Natural killer cell treated with Interleukin-12 subunit alpha and Interleukin-12 subunit beta and Interleukin-15 and Interleukin-18, amount 100 ng/mL, for 72 hours (primary cell): Measurements from ENCODE around the gene C6orf47. TPM values are rescaled to one million over a fixed set of nuclear protein-coding genes. Genes with fewer than 3 reads are reported as not detected.

Experiments
- ATAC-seq, 2 donors: fragments of 150-1000 bp; cut with Tn5 transposase in 1 of 2; sonication (Bioruptor Pico), chemical (Tn5 transposase) in 1 of 2; 2 replicates each; pipeline ENCODE4 v1.10.0; 2021
- DNase-seq: peaks from one replicate; pipeline ENCODE4 v3.0.0; 2022; ENCODE audit warnings: low spot score
- H3K27ac Mint-ChIP-seq, 2 donors: 1 replicate in 1 of 2; 2 replicates in 1 of 2; pipeline ENCODE4 v1.8.0; 2022; ENCODE audit warnings: mixed read lengths in 2 of 2, mild to moderate bottlenecking in 1 of 2, moderate library complexity in 1 of 2
- H3K27me3 Mint-ChIP-seq, 2 donors: 1 replicate in 1 of 2; 2 replicates in 1 of 2; pipeline ENCODE4 v1.8.0; 2022; ENCODE audit warnings: mixed read lengths in 2 of 2
- H3K36me3 Mint-ChIP-seq: one replicate; pipeline ENCODE4 v1.8.0; 2022; ENCODE audit warnings: mixed read lengths
- H3K4me1 Mint-ChIP-seq, 2 donors: 1 replicate in 1 of 2; 2 replicates in 1 of 2; pipeline ENCODE4 v1.8.0; 2022; ENCODE audit warnings: low read depth in 2 of 2, mixed read lengths in 2 of 2, mild to moderate bottlenecking in 1 of 2
- H3K4me3 Mint-ChIP-seq: one replicate; pipeline ENCODE4 v1.8.0; 2022; ENCODE audit warnings: mixed read lengths
- H3K9me3 Mint-ChIP-seq: 2 replicates; pipeline ENCODE4 v1.8.0; 2022; ENCODE audit warnings: mixed read lengths
- total RNA-seq, 2 donors: library from RNA; stranded (reverse); gene quantifications; one replicate each; pipeline ENCODE4 v1.2.3, GENCODE V29; 2022

Gene C6orf47
- total RNA-seq, 2 donors from 2014 or later: 26.9 to 34.0 TPM

DNA sequence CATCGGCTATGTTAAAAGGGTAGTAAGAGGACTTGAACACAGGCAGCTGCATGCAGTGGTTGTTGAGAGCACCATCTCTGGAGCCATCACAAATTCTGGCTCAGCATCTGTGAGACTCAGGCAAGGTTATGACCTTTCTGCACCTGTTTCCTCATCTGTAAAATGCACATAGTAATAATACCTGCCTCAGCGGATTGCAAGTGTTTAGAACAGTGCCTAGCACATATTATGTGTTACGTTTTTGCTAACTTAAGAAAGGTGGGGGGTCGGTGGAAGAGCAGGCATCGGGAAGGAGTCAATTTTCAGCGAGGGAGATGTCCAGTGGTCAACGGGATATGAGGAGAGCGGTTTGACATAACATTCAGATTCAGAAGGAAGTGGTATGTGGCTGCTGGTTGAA is 17.4 kb upstream of the C6orf47 start:
- Mint-ChIP-seq H3K36me3 (no peaks in the 10 kb centered on the region), H3K9me3 (no peaks in the 10 kb centered on the region), H3K4me1 (peaks cover 25 to 26% of the 10 kb centered on the region in 2 donors), H3K4me3 (no peak overlapping the region), H3K27ac (no peak overlapping the region), H3K27me3 (no peaks in the 10 kb centered on the region)
- ATAC-seq: no peak
- DNase-seq: no peak

DNA sequence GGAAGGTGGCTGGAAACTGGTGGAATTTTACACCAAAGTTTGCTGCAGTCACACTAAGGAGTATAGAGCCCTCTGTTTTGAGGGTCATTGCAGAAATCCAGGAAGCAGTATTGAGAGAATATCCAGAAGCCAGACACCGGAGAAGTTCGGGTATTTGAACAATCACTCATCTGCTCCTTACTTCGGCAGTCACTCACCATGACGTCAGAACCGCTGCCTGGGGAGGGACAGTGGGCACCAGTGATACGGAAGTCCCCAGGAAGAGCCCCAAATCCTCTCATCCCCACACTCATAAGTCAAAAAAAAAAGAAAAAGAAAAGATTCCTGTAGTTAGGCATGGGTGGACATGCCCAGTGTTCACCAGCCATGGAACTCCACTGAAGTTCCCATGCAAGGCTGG is 16.3 kb upstream of the C6orf47 start:
- Mint-ChIP-seq H3K36me3 (peaks cover 5% of the 10 kb centered on the region), H3K27ac (no peak overlapping the region), H3K4me3 (no peak overlapping the region)

DNA sequence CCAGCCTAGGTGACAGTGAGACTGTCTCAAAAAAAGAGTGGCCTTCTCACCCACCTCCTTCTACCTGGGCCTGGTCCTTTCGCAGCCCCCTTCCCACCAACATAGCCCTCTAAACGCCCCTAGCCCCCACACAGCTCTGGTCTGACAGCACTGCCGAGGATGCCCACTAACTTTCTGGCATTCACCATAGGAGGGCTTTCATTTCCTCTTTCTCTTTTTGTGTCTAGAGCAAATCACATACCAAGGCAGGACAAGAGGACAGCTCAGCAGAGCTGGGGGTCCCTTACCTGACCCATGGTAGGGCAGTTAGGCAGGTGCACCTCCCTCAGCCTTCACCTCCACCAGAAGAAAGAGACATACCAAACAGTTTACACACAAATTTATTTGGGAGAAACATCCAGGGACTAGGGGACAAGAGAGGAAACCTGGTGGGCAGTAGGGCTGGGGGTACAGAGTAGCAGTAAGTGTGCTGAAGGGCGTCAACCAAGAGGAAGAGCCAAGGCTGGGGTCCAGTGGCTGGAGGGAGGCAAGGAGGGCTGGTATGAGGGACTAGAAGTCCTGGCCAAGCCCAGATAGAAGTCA is 15.8 kb upstream of the C6orf47 start:
- no peak for ATAC-seq
- no peaks in the 10 kb centered on the region for H3K9me3 Mint-ChIP-seq
- peaks cover 5% of the 10 kb centered on the region for H3K36me3 Mint-ChIP-seq
- no peak for DNase-seq
- H3K27me3 Mint-ChIP-seq: no peaks in the 10 kb centered on the region
- H3K27ac Mint-ChIP-seq: no peak overlapping the region
- H3K4me1 Mint-ChIP-seq: peaks cover 23% of the 10 kb centered on the region in 2 donors
- H3K4me3 Mint-ChIP-seq: no peak overlapping the region

More for the DNA sequence above, 16.3 kb upstream of the C6orf47 start:
- peaks cover 25 to 26% of the 10 kb centered on the region in 2 donors for H3K4me1 Mint-ChIP-seq
- DNase-seq (no peak), ATAC-seq (no peak)
- no peaks in the 10 kb centered on the region for H3K27me3 Mint-ChIP-seq
- no peaks in the 10 kb centered on the region for H3K9me3 Mint-ChIP-seq

DNA sequence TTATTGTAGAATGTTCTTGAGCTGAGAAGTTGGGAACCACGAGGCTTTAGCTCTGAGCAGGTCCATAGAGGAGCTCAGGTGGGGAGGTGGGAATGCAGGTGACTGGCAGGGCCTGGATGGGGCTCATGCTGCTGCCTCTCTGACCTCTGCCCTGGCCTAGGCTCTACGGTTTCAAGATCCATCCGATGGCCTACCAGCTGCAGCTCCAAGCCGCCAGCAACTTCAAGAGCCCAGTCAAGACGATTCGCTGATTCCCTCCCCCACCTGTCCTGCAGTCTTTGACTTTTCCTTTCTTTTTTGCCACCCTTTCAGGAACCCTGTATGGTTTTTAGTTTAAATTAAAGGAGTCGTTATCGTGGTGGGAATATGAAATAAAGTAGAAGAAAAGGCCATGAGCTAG is 9.1 kb upstream of the C6orf47 start, which contains the start of gene LY6G5B:
Gene LY6G5B, plus strand, starts transcription at position 301 of the 400 bp plus-strand sequence. CDS start 975 bp downstream, outside the sequence.
- peak within 1 kb of the TSS in 1 of 2 donors; percentile 21 for H3K27ac Mint-ChIP-seq
- no peak within 1 kb of the TSS for H3K4me3 Mint-ChIP-seq
- DNase-seq (no peak), ATAC-seq (no peak)
- H3K36me3 Mint-ChIP-seq: peaks cover 21% of the 10 kb centered on the region
- H3K4me1 Mint-ChIP-seq: peaks cover 22 to 26% of the 10 kb centered on the region in 2 donors
- H3K27me3 Mint-ChIP-seq: no peaks in the 10 kb centered on the region
- H3K9me3 Mint-ChIP-seq: no peaks in the 10 kb centered on the region

DNA sequence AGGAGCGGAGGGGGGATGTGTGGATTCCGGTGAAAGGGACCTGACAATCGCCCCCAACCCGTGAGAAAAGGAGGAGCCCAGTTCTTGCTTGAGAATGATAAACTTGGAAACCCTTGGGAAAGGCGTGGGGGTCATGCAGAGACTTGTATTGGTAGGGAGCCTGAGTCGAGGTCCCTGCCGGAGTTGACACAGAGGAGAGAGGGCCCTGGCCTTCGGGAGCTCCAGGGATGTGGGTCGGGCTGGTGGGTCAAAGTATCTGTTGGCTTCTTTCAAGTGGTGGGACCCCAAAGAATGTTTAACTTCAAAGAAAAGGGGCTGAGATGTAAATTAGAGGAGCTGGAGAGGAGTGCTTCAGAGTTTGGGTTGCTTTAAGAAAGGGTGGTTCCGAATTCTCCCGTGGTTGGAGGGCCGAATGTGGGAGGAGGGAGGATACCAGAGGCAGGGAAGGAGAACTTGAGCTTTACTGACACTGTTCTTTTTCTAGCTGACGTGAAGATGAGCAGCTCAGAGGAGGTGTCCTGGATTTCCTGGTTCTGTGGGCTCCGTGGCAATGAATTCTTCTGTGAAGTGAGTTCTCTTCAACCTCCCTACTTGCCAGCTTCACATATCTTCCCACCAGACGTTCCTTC is 5.9 kb upstream of the C6orf47 start:
- H3K4me1 Mint-ChIP-seq: peaks cover 43 to 48% of the 10 kb centered on the region in 2 donors
- ATAC-seq (no peak), DNase-seq (no peak)
- H3K27ac Mint-ChIP-seq: peak overlapping the region; percentile 93 to 99
- peaks cover 30% of the 10 kb centered on the region for H3K36me3 Mint-ChIP-seq
- H3K9me3 Mint-ChIP-seq: no peaks in the 10 kb centered on the region
- H3K27me3 Mint-ChIP-seq: no peaks in the 10 kb centered on the region
- H3K4me3 Mint-ChIP-seq: peak overlapping the region; percentile 97

DNA sequence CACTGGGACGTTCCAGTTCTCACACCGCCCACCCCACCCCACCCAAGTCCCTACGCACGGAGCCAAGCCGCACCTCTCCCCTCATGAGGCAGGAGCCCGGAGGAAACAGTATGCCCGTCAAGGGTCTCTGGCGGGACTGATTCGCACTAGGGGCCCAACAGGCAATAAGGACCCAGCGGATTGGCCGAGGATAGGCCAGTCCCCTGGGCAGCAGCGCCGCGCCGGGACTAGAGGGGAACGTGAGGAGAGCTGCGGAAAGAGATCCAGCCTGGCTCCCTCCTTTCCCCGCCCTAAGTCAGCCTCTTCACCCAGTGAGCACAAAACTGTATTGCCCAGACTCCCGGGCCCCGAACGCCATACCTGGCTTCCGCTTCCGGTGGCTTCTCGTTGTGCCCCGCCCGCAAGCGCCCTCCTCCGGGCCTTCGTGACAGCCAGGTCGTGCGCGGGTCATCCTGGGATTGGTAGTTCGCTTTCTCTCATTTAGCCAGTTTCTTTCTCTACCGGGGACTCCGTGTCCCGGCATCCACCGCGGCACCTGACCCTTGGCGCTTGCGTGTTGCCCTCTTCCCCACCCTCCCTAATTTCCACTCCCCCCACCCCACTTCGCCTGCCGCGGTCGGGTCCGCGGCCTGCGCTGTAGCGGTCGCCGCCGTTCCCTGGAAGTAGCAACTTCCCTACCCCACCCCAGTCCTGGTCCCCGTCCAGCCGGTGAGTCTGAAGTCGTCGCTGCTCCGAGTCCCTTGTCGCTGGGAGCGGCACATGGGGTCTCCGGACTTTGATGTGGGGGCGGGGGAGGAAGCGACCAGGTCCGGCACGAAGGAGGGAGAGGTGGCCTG is 5.1 kb upstream of the C6orf47 start, which contains the start of gene CSNK2B:
Gene CSNK2B, plus strand, starts transcription at position 580 of the 836 bp plus-strand sequence. CDS start 752 bp downstream, outside the sequence.
- ATAC-seq: peak; percentile 93 to 95
- Mint-ChIP-seq H3K4me3 (peak within 1 kb of the TSS; percentile 97), H3K36me3 (peaks cover 30% of the 10 kb centered on the region), H3K27me3 (no peaks in the 10 kb centered on the region), H3K27ac (peak within 1 kb of the TSS; percentile 93 to 99), H3K9me3 (no peaks in the 10 kb centered on the region), H3K4me1 (peaks cover 48 to 49% of the 10 kb centered on the region in 2 donors)
- peak; percentile 99 for DNase-seq

DNA sequence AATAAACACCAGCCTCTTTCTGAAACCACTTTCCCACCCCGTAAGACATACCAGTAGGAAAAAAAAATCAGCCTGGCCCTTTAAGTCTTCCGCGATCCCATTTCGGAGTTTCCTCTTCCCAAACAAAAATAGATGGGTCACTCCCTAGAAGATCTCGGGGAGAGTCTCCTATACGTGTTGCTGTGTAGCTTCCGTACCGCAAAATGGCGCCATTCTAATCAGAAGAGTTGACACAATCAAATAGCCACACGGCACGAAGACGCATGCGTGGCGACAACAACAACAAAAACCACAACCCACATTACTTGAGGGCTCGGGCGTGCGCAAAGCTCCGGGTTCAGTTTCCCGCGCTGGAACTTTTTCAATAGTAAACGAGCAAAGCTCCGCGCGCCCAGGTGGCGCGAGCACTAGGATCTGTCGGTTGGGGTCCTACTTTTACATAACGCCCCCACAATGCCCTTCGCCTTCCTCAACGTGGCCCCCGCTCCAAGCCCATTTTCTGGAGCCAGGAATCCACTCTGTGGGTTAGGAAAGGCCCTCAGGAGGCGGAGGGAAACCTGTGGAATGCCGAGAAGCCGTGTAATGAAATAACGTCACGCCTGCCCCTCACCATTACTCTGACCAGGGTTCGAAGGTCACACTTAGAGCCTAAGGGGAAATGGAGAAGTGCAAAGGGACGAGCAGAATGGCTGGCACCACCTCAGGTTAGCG is 4.4 kb upstream of the C6orf47 start, which contains the start of gene GPANK1:
Gene GPANK1, minus strand, starts transcription at position 208 of the 711 bp plus-strand sequence. CDS start 519 bp downstream, outside the sequence.
- peak; percentile 59 to 69 for ATAC-seq
- Mint-ChIP-seq H3K27me3 (no peaks in the 10 kb centered on the region), H3K9me3 (no peaks in the 10 kb centered on the region), H3K27ac (peak within 1 kb of the TSS; percentile 93 to 99), H3K36me3 (peaks cover 30% of the 10 kb centered on the region), H3K4me1 (peaks cover 52 to 53% of the 10 kb centered on the region in 2 donors), H3K4me3 (peak within 1 kb of the TSS; percentile 97)
- peak; percentile 92 for DNase-seq

DNA sequence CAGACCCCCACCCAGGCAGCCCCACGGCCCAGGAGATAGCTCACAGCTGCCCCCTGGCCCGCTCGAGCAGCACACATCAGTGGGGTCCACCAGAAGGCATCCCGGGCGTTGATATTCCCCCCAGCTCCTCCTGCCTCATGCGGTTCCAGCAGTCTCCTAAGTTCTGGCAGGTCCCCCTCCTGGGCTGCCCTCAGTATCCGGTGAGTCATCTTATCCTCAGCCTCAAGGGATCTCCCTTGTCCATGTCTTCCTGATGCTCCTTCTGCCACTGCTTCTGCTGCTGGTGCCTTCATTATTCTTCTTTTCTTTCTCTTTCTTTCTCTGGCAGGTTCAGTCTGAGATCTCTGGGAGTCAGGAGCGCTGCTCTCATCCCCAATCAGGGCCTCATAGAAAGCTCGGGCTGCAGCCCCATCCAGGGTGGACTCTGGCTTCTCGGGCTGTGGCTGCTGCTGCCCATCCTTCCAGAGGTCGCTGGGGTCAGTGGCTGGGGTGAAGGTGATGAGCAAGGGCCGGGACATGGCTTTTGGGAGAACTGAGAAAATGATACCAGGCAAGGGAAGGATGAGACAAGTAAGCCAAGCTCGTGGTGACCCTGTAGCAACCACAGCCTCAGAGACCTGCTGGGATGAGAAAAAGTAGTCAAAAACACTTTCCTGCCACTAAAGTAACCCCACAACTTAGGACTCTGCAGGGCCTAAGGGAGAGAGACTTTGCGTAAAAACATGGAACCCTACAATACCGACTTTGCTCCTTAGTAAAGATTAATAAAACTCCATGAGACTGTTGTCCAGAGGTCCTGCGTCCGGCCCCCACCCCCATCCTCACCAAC is 3.6 kb upstream of the C6orf47 start:
- ATAC-seq (no peak), DNase-seq (no peak)
- peaks cover 30% of the 10 kb centered on the region for H3K36me3 Mint-ChIP-seq
- no peaks in the 10 kb centered on the region for H3K9me3 Mint-ChIP-seq
- H3K27me3 Mint-ChIP-seq: no peaks in the 10 kb centered on the region
- H3K4me1 Mint-ChIP-seq: peaks cover 60% of the 10 kb centered on the region in 2 donors
- peak overlapping the region; percentile 97 for H3K4me3 Mint-ChIP-seq
- H3K27ac Mint-ChIP-seq: peak overlapping the region; percentile 93 to 99

DNA sequence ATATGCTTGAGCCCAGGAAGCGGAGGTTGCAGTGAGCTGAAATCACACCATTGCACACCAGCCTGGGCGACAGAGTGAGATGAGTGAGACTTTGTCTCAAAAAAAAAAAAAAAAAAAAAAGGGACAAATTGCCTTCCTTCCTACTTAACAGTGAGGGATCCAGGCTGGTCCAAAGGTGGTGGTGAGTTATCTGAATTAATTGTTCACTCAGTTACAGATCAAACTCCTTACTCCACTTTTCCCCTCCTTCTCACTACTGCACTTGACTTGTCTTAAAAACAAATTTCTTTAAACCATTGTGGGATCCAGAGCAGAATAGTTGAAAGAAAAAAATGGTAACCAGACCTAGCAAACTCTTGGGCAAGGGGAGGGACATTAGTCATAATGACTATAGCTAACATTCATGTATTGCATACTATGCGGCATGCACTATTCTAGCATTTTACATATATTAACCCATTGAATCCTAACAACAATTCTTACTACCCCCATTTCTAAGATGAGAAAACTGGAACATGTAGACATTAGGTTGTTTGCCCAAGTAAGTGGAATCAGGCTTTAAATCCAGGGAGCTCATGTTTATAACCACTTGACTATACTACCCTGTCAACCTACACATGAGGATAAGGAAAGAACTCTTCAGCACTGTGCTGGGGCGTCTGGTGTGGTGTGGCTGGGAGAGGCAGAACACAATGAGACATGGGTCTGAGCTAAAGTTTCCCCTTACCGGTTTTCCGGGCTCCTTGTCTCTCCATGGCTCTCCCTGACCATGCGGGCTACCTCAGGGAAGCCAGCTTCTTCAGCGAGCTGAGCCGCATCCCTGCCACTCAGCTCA is 2.8 kb upstream of the C6orf47 start:
- ATAC-seq: no peak
- H3K27me3 Mint-ChIP-seq: no peaks in the 10 kb centered on the region
- peaks cover 68 to 69% of the 10 kb centered on the region in 2 donors for H3K4me1 Mint-ChIP-seq

DNA sequence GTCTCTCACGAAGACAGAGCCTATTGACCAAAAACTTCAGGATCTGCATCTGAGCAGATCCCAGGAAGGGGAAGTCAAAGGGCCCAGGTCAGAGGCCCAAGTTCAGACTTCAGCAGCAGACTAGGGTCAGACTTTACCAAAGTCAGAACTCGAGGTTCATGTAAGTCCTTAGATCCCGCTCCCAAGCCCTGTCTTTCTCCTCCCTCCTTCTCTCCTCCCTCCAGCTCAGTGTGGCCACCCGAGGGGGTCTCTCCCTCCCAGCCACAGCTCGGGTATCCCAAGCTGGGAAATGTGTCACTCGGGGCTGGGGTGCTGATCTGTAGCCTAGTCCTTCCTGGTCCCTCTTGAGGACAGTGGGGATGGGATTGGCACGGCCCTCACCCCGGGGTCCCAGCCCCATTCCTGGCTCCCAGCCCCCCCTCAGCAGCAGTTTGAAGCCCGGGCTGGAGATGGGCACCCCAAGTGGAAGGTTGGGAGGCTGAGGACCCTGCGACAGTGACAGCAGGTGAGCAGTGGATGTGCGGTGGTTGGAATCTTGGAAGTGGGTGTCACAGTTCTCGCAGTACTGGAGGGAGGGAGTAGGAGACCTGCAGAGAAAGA is 1.6 kb upstream of the C6orf47 start:
- no peak for DNase-seq
- no peak for ATAC-seq
- no peaks in the 10 kb centered on the region for H3K27me3 Mint-ChIP-seq
- H3K27ac Mint-ChIP-seq: peak overlapping the region; percentile 56 to 76
- peak overlapping the region; percentile 51 for H3K4me3 Mint-ChIP-seq
- H3K4me1 Mint-ChIP-seq: peaks cover 68 to 70% of the 10 kb centered on the region in 2 donors
- H3K36me3 Mint-ChIP-seq: peaks cover 23% of the 10 kb centered on the region
- H3K9me3 Mint-ChIP-seq: no peaks in the 10 kb centered on the region

More for the DNA sequence above, 2.8 kb upstream of the C6orf47 start:
- Mint-ChIP-seq H3K9me3 (no peaks in the 10 kb centered on the region), H3K4me3 (peak overlapping the region; percentile 97), H3K36me3 (peaks cover 30% of the 10 kb centered on the region), H3K27ac (peak overlapping the region; percentile 93 to 99)
- DNase-seq: no peak

DNA sequence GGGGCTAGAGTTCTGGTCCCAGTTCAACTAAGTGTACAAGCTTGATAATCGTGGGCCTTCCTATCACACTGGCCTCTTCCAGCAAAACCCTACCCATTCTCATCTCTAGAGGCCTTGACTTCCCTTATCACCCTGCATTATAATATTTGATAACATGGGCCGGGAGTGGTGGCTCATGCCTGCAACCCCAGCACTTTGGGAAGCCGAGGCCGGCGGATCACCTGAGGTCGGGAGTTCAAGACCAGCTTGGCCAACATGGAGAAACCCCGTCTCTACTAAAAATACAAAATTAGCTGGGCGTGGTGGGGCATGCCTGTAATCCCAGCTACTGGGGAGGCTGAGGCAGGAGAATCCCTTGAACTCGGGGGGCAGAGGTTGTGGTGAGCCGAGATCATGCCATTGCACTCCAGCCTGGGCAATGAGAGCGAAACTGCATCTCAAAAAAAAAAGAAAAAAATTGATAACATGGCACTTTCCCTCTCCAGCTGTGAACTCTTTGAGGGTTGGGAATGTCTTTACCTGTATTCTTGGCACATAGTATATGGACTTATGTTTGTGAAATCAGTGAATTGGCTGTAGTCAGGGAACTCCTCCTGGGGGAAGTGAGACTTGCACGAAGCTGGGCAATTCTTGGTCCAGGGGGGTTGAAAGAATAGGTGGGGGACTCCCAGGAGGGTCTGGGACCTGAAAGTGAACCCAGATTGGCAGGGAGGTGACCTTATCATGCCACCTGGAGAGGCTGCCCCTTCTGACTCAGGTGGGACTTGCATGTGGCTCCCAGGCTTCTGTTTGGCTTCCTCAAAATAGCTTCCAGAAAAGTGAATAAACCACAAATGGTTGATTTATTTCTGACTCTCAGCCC is 915 bp upstream of the C6orf47 start:
- Mint-ChIP-seq H3K4me3 (peak overlapping the region; percentile 95), H3K4me1 (peaks cover 62 to 66% of the 10 kb centered on the region in 2 donors), H3K36me3 (peaks cover 19% of the 10 kb centered on the region), H3K27me3 (no peaks in the 10 kb centered on the region), H3K27ac (peak overlapping the region; percentile 85 to 92), H3K9me3 (no peaks in the 10 kb centered on the region)
- ATAC-seq: no peak
- no peak for DNase-seq
